MM.1S (cell line): Measurements from ENCODE around the gene IL24.
A peak's percentile ranks its signal among the peaks of the same experiment; 100 is the strongest.

Experiments used
- DNase-seq: peaks from one replicate; pipeline ENCODE4 v3.0.0-alpha.2; 2015
- H2AFZ ChIP-seq: fragments of 300-600 bp; sonication (generic); 2 replicates; pipeline ENCODE4 v1.6.0; 2016; ENCODE audit warnings: antibody characterized with exemption, low read length
- H3F3A ChIP-seq: fragments of 300-600 bp; sonication (generic); 2 replicates; pipeline ENCODE4 v1.6.1; 2016; ENCODE audit warnings: mild to moderate bottlenecking, antibody characterized with exemption, low read length, moderate library complexity, mixed read lengths; ENCODE audit not compliant: insufficient read depth
- H3K27ac ChIP-seq: fragments of 300-600 bp; sonication (generic); 2 replicates; pipeline ENCODE4 v1.5.1; 2016; ENCODE audit warnings: mild to moderate bottlenecking, low read length
- H3K27me3 ChIP-seq: fragments of 300-600 bp; sonication (generic); replicated peaks from 2 replicates; pipeline ENCODE4 v1.6.0; 2016; ENCODE audit warnings: low read length; ENCODE audit not compliant: insufficient read depth
- H3K36me3 ChIP-seq: fragments of 300-600 bp; sonication (generic); replicated peaks from 2 replicates; pipeline ENCODE4 v1.6.1; 2016; ENCODE audit warnings: mild to moderate bottlenecking, low read length, mixed read lengths; ENCODE audit not compliant: insufficient read depth
- H3K4me1 ChIP-seq: fragments of 300-600 bp; sonication (generic); 2 replicates; pipeline ENCODE4 v1.6.1; 2016; ENCODE audit warnings: low read length, mixed read lengths
- H3K4me2 ChIP-seq: fragments of 300-600 bp; sonication (generic); 2 replicates; pipeline ENCODE4 v1.6.0; 2016; ENCODE audit warnings: low read depth, low read length
- H3K4me3 ChIP-seq: fragments of 300-600 bp; sonication (generic); 2 replicates; pipeline ENCODE4 v1.5.1; 2016; ENCODE audit warnings: low read length, mixed read lengths
- H3K79me2 ChIP-seq: fragments of 300-600 bp; sonication (generic); 2 replicates; pipeline ENCODE4 v1.6.1; 2016; ENCODE audit warnings: mixed run types, low read length, mixed read lengths
- H3K9ac ChIP-seq: fragments of 300-600 bp; sonication (generic); 2 replicates; pipeline ENCODE4 v1.6.1; 2016; ENCODE audit warnings: low read length, mixed read lengths
- H3K9me2 ChIP-seq: fragments of 300-600 bp; sonication (generic); replicated peaks from 2 replicates; pipeline ENCODE4 v1.6.1; 2016; ENCODE audit warnings: mild to moderate bottlenecking, low read length, mixed read lengths; ENCODE audit not compliant: insufficient read depth
- H3K9me3 ChIP-seq: fragments of 300-600 bp; sonication (generic); replicated peaks from 2 replicates; pipeline ENCODE4 v1.6.1; 2016; ENCODE audit warnings: mild to moderate bottlenecking, low read length, mixed read lengths; ENCODE audit not compliant: insufficient read depth
- H4K20me1 ChIP-seq: fragments of 300-600 bp; sonication (generic); 2 replicates; pipeline ENCODE4 v1.6.1; 2016; ENCODE audit warnings: mild to moderate bottlenecking, low read length, moderate library complexity, mixed read lengths; ENCODE audit not compliant: insufficient read depth
- EZH2 ChIP-seq: fragments of 300-600 bp; sonication (generic); optimal IDR thresholded peaks from 2 replicates; pipeline ENCODE3; 2017; ENCODE audit warnings: low read depth, mild to moderate bottlenecking, antibody characterized with exemption, low read length, mixed read lengths
- EZH2phosphoT487 ChIP-seq: fragments of 300-600 bp; sonication (generic); IDR thresholded peaks from 2 replicates; pipeline ENCODE4 v1.6.1; 2018; ENCODE audit warnings: antibody characterized with exemption, low read length
- TF ChIP-seq, protein P1 (sequence below): fragments of 300-600 bp; sonication (generic); IDR thresholded peaks from 2 replicates; pipeline ENCODE4 v1.5.1; 2016; ENCODE audit warnings: antibody characterized with exemption, low read length, mixed read lengths

IL24 gene

DNA sequence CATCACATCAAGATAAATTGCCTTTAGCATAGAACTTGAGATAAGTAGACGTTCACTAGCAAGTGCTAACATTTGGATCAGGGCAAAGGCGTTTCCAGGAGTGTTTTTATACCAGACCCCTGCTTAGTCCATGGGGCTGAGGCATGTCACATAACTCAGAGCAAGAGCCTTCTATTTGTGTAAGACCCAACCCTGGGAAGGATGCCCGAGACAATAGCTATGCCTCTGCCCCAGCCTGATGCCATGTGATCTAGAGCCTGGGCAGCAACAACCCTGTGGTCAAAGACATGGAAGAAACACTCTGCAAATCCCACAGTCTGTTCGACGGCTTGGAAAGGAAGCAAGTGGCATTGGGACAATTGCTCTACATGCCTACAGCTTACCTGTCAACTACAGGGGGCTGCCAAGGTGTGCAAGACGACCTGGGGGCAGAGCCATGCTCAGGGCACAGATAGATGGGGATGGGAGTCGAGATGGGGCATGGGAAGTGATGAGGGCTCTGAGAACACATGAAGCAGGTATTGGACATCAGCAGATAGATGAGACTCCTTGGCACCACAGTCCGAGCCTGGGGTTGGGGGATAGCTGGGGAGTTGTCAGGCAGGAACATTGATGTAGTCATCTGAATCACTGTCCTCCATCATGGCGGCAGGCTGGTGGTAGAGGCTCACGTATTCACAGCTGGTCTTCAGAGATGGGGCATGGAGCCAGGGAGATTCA is 7.3 kb downstream of the IL24 start:
- no peak overlapping the region for H3K4me2 ChIP-seq
- H3K9me3 ChIP-seq = no peaks in the 10 kb centered on the region
- H3K9me2 ChIP-seq = no peaks in the 10 kb centered on the region
- H3K27me3 ChIP-seq = no peaks in the 10 kb centered on the region
- no peaks in the 10 kb centered on the region for H3K79me2 ChIP-seq
- H3K27ac ChIP-seq = no peak overlapping the region
- H2AFZ ChIP-seq = no peak overlapping the region
- no peak overlapping the region for H3K9ac ChIP-seq
- DNase-seq = no peak
- no peaks in the 10 kb centered on the region for H3F3A ChIP-seq
- H3K36me3 ChIP-seq = 0 out of 2 replicates have a peak, but pooled peaks cover 4% of the 10 kb centered on the region
- H3K4me1 ChIP-seq = no peaks in the 10 kb centered on the region
- H4K20me1 ChIP-seq = no peaks in the 10 kb centered on the region
- H3K4me3 ChIP-seq = no peak overlapping the region
- TF ChIP-seq EZH2phosphoT487 (no peak), EZH2 (no peak)

DNA sequence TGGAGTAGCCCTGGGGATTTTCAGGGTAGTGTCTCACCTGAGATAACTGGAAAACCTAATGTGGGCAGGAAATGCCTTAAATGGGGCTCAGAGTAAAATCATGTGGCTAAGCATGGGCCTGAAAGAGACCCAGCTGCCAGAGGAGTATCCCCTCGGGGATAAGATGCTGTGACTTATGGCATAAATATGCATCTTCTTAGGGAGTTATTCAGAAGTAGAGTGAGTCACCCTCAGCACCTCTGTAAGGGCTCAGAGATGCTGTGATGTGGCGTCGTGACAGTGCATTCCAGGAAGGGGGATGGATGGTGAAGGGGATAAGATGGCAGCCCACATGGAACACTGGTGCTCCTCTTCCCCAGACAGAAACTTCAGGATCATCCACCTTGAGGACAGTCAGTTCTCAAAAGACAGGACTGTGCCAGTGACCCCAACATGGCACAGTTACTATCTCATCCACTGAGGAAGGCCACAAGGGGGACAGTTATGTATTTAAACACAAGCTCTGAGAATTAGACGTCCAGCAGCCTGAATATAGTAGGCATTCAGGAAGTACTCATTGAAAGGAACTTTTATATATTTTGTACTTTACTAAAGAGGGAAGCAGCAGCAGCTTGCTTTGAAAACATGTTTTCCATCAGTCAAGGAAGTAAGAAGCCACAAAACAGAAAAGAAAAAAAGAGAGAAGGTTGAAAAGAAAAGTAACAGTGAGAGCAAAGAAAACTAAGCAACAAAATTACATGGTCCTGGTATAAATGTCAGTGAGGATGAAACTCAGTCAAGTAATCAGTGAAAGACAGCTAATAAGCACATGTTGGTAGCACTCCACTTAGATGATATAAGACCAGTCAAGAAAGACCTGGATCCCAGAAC is 8.3 kb downstream of the IL24 start:
- Histone ChIP-seq H3K9ac (no peak overlapping the region), H3K27ac (no peak overlapping the region), H3K4me3 (no peak overlapping the region), H3K4me1 (no peaks in the 10 kb centered on the region), H3F3A (no peaks in the 10 kb centered on the region), H3K9me3 (no peaks in the 10 kb centered on the region), H2AFZ (no peak overlapping the region), H3K4me2 (no peak overlapping the region), H3K9me2 (no peaks in the 10 kb centered on the region), H3K79me2 (peaks cover 8% of the 10 kb centered on the region), H4K20me1 (no peaks in the 10 kb centered on the region), H3K36me3 (0 out of 2 replicates have a peak, but pooled peaks cover 4% of the 10 kb centered on the region), H3K27me3 (no peaks in the 10 kb centered on the region)
- TF ChIP-seq EZH2phosphoT487 = no peak
- no peak for TF ChIP-seq EZH2
- TF ChIP-seq, protein P1, sequence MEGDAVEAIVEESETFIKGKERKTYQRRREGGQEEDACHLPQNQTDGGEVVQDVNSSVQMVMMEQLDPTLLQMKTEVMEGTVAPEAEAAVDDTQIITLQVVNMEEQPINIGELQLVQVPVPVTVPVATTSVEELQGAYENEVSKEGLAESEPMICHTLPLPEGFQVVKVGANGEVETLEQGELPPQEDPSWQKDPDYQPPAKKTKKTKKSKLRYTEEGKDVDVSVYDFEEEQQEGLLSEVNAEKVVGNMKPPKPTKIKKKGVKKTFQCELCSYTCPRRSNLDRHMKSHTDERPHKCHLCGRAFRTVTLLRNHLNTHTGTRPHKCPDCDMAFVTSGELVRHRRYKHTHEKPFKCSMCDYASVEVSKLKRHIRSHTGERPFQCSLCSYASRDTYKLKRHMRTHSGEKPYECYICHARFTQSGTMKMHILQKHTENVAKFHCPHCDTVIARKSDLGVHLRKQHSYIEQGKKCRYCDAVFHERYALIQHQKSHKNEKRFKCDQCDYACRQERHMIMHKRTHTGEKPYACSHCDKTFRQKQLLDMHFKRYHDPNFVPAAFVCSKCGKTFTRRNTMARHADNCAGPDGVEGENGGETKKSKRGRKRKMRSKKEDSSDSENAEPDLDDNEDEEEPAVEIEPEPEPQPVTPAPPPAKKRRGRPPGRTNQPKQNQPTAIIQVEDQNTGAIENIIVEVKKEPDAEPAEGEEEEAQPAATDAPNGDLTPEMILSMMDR = no peak
- no peak for DNase-seq

DNA sequence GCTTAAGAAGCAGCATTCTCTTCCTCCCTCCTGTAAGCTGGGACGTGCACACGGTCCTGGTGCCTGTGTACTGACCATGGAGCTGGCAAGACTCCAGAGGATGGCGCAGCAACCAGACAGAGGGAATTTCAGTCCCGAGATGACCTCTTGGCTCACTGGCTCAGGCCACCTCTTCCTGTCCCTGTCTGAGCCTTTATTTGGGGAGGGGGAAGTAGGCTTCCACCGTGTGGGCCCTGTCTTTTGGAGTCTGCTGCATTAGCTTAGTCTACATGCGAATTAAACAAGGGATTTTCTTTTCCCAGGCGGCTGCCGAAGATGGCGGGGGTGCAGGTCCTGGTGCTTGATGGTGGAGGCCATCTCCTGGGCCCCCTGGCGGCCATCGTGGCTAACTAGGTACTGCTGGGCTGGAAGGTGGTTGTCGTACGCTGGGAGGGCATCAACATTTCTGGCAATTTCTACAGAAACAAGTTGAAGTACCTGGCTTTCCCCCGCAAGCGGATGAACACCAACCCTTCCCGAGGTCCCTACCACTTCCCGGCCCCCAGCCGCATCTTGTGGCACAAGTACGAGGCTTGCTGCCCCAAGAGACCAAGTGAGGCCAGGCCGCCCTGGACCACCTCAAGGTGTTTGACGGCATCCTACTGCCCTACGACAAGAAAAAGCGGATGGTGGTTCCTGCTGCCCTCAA is 10.2 kb downstream of the IL24 start:
- Histone ChIP-seq H3K4me2 (no peak overlapping the region), H4K20me1 (no peaks in the 10 kb centered on the region), H3K79me2 (peaks cover 20% of the 10 kb centered on the region), H3K36me3 (peaks cover 8% of the 10 kb centered on the region; the same call in 1 of the 2 replicates), H3K9ac (no peak overlapping the region), H2AFZ (no peak overlapping the region), H3F3A (no peaks in the 10 kb centered on the region), H3K9me3 (no peaks in the 10 kb centered on the region), H3K4me3 (no peak overlapping the region), H3K27me3 (no peaks in the 10 kb centered on the region), H3K27ac (no peak overlapping the region), H3K4me1 (peaks cover 8% of the 10 kb centered on the region), H3K9me2 (no peaks in the 10 kb centered on the region)
- no peak for DNase-seq
- TF ChIP-seq EZH2 (no peak), EZH2phosphoT487 (no peak)
- TF ChIP-seq, protein P1 = peak; percentile 34
